ENCODE measurements around the gene CALHM3. TPM values are rescaled to one million over a fixed set of nuclear protein-coding genes. Genes with fewer than 3 reads are reported as not detected.

CALHM3 gene
- total RNA-seq, 4 donors from 2014 or later: not detected

DNA sequence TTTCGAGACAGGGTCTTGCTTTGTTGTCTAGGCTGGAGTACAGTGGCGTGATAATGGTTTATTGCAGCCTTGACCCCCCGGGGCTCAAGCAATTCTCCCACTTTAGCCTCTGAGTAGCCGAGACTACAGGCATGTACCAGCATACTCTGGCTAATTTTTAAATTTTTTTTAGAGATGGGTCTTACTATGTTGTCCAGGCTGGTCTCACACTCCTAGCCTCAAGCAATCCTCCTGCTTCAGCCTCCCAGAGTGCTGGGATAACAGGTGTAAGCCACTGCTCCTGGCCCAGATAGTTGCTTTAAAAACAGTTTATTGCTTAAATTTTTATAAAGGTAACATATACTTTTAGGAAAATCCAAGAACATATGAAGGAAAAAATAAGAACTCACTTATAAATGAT, 40.8 kb upstream of the CALHM3 start:
- no peak for DNase-seq
- Histone ChIP-seq H3K9me3 (no peaks in the 10 kb centered on the region), H3K27ac (no peak overlapping the region), H3K4me1 (no peaks in the 10 kb centered on the region), H3K27me3 (no peaks in the 10 kb centered on the region), H3K36me3 (no peaks in the 10 kb centered on the region), H3K4me3 (no peak overlapping the region)
- no peak for TF ChIP-seq POLR2A (IDR thresholded peaks at IDR 0.05)
- TF ChIP-seq, protein P1, sequence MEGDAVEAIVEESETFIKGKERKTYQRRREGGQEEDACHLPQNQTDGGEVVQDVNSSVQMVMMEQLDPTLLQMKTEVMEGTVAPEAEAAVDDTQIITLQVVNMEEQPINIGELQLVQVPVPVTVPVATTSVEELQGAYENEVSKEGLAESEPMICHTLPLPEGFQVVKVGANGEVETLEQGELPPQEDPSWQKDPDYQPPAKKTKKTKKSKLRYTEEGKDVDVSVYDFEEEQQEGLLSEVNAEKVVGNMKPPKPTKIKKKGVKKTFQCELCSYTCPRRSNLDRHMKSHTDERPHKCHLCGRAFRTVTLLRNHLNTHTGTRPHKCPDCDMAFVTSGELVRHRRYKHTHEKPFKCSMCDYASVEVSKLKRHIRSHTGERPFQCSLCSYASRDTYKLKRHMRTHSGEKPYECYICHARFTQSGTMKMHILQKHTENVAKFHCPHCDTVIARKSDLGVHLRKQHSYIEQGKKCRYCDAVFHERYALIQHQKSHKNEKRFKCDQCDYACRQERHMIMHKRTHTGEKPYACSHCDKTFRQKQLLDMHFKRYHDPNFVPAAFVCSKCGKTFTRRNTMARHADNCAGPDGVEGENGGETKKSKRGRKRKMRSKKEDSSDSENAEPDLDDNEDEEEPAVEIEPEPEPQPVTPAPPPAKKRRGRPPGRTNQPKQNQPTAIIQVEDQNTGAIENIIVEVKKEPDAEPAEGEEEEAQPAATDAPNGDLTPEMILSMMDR (IDR thresholded peaks at IDR 0.05): no peak
- intact Hi-C loops (cut with DNase I; ENCODE audit: low total_unique reads): no loop called here

DNA sequence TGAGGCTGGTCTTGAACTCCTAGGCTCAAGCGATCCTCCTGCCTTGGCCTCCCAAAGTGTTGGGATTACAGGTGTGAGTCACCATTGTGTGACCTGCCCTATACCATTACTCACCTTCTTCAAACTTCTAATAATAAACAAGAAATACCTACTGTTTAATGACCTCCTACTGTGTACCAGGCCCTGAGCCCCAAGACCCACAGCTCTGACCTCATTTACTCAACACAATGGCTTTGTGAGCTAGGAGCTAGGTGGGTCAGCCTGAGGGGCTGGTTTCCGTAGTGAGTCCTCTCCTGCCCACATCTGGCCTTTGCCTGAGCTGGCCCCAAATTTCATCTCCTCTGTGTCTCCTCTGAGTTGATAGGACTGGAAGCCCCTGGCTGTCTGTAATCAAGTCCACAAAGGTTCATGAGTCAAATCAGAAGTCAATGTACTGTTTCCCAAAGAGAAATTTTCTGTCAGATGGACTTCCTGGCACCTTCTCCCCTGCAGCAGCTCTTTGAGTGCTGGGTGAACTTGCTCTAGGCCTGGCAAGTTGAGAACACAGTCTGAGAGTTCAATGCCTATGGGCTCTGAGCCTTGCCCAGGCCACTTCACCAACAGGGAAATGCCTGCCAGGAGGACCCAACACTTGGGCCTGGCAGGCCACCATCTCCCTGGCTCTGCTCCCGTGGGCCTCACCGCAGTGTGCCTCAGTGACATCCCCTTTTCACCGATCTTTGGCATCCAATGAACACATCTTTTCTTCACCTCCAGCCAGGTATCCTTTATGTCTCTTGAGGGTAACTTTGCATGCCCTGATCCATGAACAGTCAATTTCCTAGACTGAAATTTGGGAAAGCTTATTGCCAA, 38.4 kb upstream of the CALHM3 start:
- H3K27me3 ChIP-seq: no peaks in the 10 kb centered on the region
- H3K9me3 ChIP-seq: no peaks in the 10 kb centered on the region
- no peaks in the 10 kb centered on the region for H3K4me1 ChIP-seq
- TF ChIP-seq POLR2A (IDR thresholded peaks at IDR 0.05): no peak
- TF ChIP-seq, protein P1 (IDR thresholded peaks at IDR 0.05): no peak
- no peak overlapping the region for H3K4me3 ChIP-seq
- intact Hi-C loops (cut with DNase I; ENCODE audit: low total_unique reads): no loop called here
- H3K27ac ChIP-seq: no peak overlapping the region
- no peak for DNase-seq
- H3K36me3 ChIP-seq: no peaks in the 10 kb centered on the region

DNA sequence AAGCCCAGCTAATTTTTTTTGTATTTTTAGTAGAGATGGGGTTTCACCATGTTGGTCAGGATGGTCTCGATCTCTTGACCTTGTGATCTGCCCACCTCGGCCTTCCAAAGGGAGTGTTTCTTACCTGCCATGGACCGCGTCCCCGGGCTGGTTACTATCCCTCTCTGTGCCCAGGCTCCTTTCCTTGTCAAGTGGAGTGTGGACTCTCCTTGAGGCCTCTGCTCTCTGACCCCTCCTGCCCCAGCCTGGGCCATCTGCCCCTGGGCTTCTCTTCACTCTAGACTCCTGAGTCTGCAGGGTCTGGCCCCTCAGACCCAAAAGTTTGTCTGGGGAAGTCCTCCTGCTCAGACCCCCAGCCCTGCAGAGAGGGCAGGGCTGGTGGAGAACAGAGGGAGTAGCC, 35.2 kb upstream of the CALHM3 start:
- Histone ChIP-seq H3K27ac (peak overlapping the region; percentile 85 to 94), H3K4me3 (no peak overlapping the region), H3K36me3 (no peaks in the 10 kb centered on the region), H3K9me3 (no peaks in the 10 kb centered on the region), H3K27me3 (no peaks in the 10 kb centered on the region), H3K4me1 (no peaks in the 10 kb centered on the region)
- intact Hi-C loops (cut with DNase I; ENCODE audit: low total_unique reads): no loop called here
- DNase-seq: no peak
- TF ChIP-seq, protein P1 (IDR thresholded peaks at IDR 0.05): no peak
- TF ChIP-seq POLR2A (IDR thresholded peaks at IDR 0.05): no peak

DNA sequence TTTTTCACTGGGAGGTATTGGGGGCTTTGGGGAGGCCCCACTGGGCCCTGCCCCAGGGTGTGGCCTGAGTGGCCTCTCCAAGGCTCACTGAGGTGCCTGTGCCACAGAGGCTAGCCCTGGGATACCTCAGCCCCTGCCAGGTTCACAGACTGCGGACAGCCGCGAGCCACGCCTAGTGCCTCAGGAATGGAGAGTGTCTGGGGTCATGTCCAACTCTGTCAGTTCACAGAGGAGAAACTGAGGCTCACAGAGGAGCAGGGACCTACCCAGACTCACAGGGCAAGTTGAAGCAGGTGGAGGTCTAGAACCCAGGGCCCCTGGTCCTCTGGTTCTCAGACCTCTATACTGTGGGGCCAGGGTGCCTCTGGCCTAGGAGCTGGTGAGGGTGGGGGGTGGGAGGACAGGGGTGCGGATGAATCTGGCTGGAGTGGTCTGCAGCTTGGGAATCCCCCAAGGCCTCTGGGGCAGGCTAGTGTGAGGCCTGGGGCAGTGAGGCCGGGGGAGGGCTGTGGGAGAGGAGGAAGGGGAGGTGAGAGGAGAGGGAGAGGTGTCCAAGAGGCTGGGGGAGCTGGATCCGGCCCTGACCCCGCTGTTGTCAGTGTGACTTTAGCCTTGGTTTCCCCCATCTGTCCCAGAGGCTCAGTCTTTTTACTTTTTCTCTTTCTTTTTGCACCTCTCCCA, 34.5 kb upstream of the CALHM3 start:
- DNase-seq: no peak
- Histone ChIP-seq H3K27me3 (no peaks in the 10 kb centered on the region), H3K36me3 (no peaks in the 10 kb centered on the region), H3K9me3 (no peaks in the 10 kb centered on the region), H3K4me3 (no peak overlapping the region), H3K4me1 (no peaks in the 10 kb centered on the region), H3K27ac (peak overlapping the region; percentile 85 to 94)
- intact Hi-C loops (cut with DNase I; ENCODE audit: low total_unique reads): no loop called here
- no peak for TF ChIP-seq POLR2A (IDR thresholded peaks at IDR 0.05)
- TF ChIP-seq, protein P1 (IDR thresholded peaks at IDR 0.05): no peak
